ENCODE data around the gene TMEM87B. TPM values are rescaled to one million over a fixed set of nuclear protein-coding genes. Genes with fewer than 3 reads are reported as not detected.

Gene TMEM87B
- total RNA-seq, 1 experiment from 2014 or later: 10.6 TPM

GRCh38 chr2:112163541-112163981, 108.5 kb downstream of the TMEM87B start:
- CTCF ChIA-PET: no interaction called here
- no peaks in the 10 kb centered on the region for H3K27me3 Mint-ChIP-seq (ENCODE audit: low read depth)
- DNase-seq (ENCODE audit: low spot score) (no peak), ATAC-seq (no peak)
- H3K4me3 Mint-ChIP-seq: no peak overlapping the region
- H3K9me3 Mint-ChIP-seq: no peaks in the 10 kb centered on the region
- POLR2A ChIA-PET: no interaction called here
- TF ChIP-seq IRF1 (CRISPR knock-in tag; IDR thresholded peaks at IDR 0.05) (no peak), TP53 (CRISPR knock-in tag; IDR thresholded peaks at IDR 0.05) (no peak), E2F1 (CRISPR knock-in tag; IDR thresholded peaks at IDR 0.05) (no peak)
- no peak overlapping the region for H3K27ac Mint-ChIP-seq
- peaks cover 3% of the 10 kb centered on the region; the same call in 1 of the 2 replicates for H3K4me1 Mint-ChIP-seq
- H3K36me3 Mint-ChIP-seq: no peaks in the 10 kb centered on the region

- Mint-ChIP-seq H3K27me3 (ENCODE audit: low read depth) (no peaks in the 10 kb centered on the region), H3K4me1 (peaks cover 8% of the 10 kb centered on the region), H3K27ac (no peak overlapping the region), H3K4me3 (no peak overlapping the region), H3K9me3 (no peaks in the 10 kb centered on the region), H3K36me3 (no peaks in the 10 kb centered on the region)
- no peak for DNase-seq (ENCODE audit: low spot score)
- no peak for ATAC-seq
- CTCF ChIA-PET: no interaction called here
- POLR2A ChIA-PET: no interaction called here
- TF ChIP-seq SMAD4 (CRISPR knock-in tag; IDR thresholded peaks at IDR 0.05) (no peak), ZNF423 (CRISPR knock-in tag; IDR thresholded peaks at IDR 0.05) (no peak), ZBTB21 (CRISPR knock-in tag; IDR thresholded peaks at IDR 0.05; ENCODE audit: borderline replicate concordance) (no peak), HMGA2 (CRISPR knock-in tag; IDR thresholded peaks at IDR 0.05) (no peak), GTF2I (CRISPR knock-in tag; conservative IDR thresholded peaks at IDR 0.05) (no peak), NR1H2 (CRISPR knock-in tag; IDR thresholded peaks at IDR 0.05) (no peak), USF2 (CRISPR knock-in tag; IDR thresholded peaks at IDR 0.05) (no peak), ERG (CRISPR knock-in tag; IDR thresholded peaks at IDR 0.05) (no peak), EMX1 (CRISPR knock-in tag; IDR thresholded peaks at IDR 0.05) (no peak), E2F4 (CRISPR knock-in tag; IDR thresholded peaks at IDR 0.05; ENCODE audit: borderline replicate concordance, low read depth) (no peak), ZBTB43 (CRISPR knock-in tag; IDR thresholded peaks at IDR 0.05) (no peak), NFATC4 (CRISPR knock-in tag; IDR thresholded peaks at IDR 0.05) (no peak), FOXP4 (CRISPR knock-in tag; IDR thresholded peaks at IDR 0.05) (no peak), FOXK1 (CRISPR knock-in tag; IDR thresholded peaks at IDR 0.05) (no peak), SP1 (CRISPR knock-in tag; conservative IDR thresholded peaks at IDR 0.05) (no peak), SMAD3 (CRISPR knock-in tag; IDR thresholded peaks at IDR 0.05; ENCODE audit: borderline replicate concordance) (no peak), TEAD1 (CRISPR knock-in tag; IDR thresholded peaks at IDR 0.05) (no peak)
These were observed 109.8 kb downstream of the TMEM87B start for GRCh38 chr2:112164876-112165275.
